C4-2B (cell line): ENCODE data around the gene TMEM236.

Experiments used
- H3K27ac ChIP-seq: fragments of 450-650 bp; 2 replicates; pipeline ENCODE4 v1.5.1; 2017
- CTCF ChIP-seq: fragments of 450-650 bp; conservative IDR thresholded peaks from 2 replicates; pipeline ENCODE4 v1.5.1; 2017; ENCODE audit warnings: mild to moderate bottlenecking
- ZFX ChIP-seq: fragments of 450-650 bp; IDR thresholded peaks from 2 replicates; pipeline ENCODE4 v1.6.1; 2017

The TMEM236 gene

GRCh38 chr10:17802350-17802749, 50.3 kb downstream of the TMEM236 start:
- TF ChIP-seq ZFX: no peak
- no peak for TF ChIP-seq CTCF
- no peak overlapping the region for H3K27ac ChIP-seq

GRCh38 chr10:17802976-17803375, 51.0 kb downstream of the TMEM236 start:
- H3K27ac ChIP-seq: no peak overlapping the region
- TF ChIP-seq CTCF (no peak), ZFX (no peak)

GRCh38 chr10:17805330-17805729, 53.3 kb downstream of the TMEM236 start:
- TF ChIP-seq ZFX (no peak), CTCF (no peak)
- no peak overlapping the region for H3K27ac ChIP-seq

GRCh38 chr10:17805921-17806577, 54.0 kb downstream of the TMEM236 start:
- TF ChIP-seq ZFX: no peak
- TF ChIP-seq CTCF: peak; percentile 22
- H3K27ac ChIP-seq: no peak overlapping the region

- no peak for TF ChIP-seq ZFX
- no peak for TF ChIP-seq CTCF
- H3K27ac ChIP-seq: no peak within 1 kb of the TSS
Observed at GRCh38 chr10:17808971-17809841, 57.2 kb downstream of the TMEM236 start, which contains the start of gene MRC1. Gene MRC1, plus strand, starts transcription at chr10:17809348. Its CDS starts 118 bp downstream, at chr10:17809466.

- H3K27ac ChIP-seq: no peak overlapping the region
- TF ChIP-seq CTCF (no peak), ZFX (no peak)
Observed at GRCh38 chr10:17811146-17811865, 59.3 kb downstream of the TMEM236 start.

- H3K27ac ChIP-seq: no peak overlapping the region
- TF ChIP-seq CTCF (no peak), ZFX (no peak)
Observed at GRCh38 chr10:17814973-17815372, 63.0 kb downstream of the TMEM236 start.
